Activated CD8-positive, alpha-beta memory T cell treated with anti-CD3 and anti-CD28 coated beads for 1 hour (primary cell): ENCODE results near the gene UBL4A.

Experiments used
- DNase-seq, 2 donors: peaks; one replicate each; pipeline ENCODE4 v3.0.0-alpha.2; 2020; ENCODE audit warnings: low read depth in 1 of 2; ENCODE audit errors: extremely low read depth in 1 of 2

Gene UBL4A

DNA sequence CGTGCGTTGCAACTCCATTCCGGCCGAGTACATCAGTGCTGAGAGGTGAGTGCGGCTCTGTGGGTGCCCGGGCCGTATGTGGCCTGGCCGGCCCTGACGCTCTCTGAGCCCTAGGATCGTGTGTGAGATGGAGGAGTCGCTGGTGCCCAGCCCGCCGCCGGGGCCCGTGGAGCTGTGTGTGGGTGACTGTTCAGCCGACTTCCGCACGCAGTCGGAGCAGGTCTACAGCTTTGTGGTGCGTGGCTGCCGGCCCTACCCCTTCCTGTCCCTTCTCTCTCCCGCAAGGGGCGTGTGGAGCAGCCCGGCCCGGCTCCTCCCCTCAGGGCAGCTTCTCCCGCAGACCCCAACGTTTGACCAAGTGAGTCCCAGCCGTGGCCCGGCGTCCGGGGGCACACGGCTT, 20.4 kb downstream of the UBL4A start:
- no peak for DNase-seq

DNA sequence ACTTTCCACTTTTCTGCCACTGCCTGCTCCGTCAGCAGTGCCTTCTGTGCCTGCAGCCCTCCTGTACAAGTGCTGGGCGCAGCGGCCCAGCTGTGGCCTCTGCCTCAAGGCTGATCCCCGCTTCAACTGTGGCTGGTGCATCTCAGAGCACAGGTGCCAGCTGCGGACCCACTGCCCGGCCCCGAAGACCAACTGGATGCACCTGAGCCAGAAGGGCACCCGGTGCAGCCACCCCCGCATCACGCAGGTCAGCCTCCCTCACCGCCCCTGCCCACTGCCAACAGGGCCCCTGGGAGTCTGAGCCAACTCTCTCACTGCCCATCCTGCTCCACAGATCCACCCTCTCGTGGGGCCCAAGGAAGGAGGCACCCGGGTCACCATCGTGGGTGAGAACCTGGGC, 20.8 kb downstream of the UBL4A start:
- no peak for DNase-seq

DNA sequence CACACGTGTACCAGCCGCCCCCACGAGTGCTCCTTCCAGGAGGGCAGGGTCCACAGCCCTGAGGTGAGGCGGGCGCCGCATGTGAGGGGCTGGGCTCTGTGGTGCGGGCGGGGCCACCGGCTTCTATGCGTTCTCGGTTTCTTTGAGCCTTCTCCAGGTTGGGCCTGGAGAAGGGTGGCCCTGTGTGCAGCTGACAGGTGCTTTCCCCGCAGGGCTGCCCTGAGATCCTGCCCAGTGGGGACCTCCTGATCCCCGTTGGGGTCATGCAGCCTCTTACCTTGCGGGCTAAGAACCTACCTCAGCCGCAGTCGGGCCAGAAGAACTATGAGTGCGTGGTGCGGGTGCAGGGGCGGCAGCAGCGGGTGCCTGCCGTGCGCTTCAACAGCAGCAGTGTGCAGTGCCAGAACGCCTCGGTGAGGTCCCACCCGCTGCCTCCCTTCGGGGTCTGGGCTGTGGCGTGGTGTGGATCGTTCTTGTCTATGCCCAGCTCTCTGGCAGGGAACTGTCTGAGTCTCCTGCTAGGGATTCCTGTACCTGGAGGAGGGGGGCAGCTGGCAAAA, 21.5 kb downstream of the UBL4A start:
- no peak for DNase-seq

DNA sequence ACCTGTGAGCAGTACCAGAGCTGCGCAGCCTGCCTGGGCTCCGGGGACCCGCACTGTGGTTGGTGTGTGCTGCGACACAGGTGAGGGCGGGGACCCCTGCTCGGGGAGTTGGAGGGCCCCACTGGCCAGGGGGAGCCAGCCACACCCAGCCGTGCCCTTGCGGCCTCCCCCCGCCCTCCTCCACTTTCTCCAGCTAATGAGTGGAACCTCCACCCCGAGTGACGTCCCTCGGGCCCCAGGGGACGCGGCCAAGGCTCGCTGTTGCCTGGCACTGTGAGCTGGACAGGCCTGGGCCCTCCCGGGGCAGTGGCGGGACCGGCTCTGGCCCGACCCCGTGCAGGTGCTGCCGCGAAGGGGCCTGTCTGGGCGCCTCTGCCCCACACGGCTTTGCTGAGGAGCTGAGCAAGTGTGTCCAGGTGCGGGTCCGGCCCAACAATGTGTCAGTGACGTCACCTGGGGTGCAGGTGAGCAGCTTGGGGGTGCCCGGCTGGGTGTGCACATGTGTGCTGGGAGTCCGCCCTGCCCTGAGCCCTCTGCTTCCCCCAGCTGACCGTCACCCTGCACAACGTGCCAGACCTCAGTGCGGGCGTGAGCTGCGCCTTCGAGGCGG, 22.7 kb downstream of the UBL4A start:
- no peak for DNase-seq

DNA sequence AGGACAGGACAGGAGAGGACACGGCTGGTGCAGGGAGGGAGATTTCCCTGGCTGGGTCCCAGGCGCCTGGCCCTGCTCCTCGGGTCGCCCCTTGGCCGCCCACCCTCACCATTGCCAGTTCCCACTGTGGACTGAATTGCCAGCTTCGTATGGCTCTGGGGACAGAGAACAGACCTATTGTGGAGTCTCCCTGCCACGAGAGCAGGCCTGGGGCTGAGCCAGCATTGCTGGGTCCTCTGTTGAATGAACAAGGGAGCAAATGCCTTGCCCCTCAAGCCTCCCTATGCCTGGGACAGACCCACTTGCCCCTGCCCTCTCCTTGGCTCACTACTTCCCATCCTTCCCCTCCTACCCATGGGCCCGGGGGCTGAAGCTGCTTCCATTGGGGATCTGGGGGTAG, 24.0 kb downstream of the UBL4A start:
- no peak for DNase-seq

DNA sequence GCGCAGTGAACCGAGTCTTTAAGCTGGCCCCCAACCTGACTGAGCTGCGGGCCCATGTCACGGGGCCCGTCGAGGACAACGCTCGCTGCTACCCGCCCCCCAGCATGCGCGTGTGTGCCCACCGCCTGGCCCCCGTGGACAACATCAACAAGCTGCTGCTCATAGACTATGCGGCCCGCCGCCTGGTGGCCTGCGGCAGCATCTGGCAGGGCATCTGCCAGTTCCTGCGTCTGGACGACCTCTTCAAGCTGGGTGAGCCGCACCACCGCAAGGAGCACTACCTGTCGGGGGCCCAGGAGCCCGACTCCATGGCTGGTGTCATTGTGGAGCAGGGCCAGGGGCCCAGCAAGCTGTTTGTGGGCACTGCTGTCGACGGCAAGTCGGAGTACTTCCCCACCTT, 26.1 kb downstream of the UBL4A start:
- DNase-seq: no peak

DNA sequence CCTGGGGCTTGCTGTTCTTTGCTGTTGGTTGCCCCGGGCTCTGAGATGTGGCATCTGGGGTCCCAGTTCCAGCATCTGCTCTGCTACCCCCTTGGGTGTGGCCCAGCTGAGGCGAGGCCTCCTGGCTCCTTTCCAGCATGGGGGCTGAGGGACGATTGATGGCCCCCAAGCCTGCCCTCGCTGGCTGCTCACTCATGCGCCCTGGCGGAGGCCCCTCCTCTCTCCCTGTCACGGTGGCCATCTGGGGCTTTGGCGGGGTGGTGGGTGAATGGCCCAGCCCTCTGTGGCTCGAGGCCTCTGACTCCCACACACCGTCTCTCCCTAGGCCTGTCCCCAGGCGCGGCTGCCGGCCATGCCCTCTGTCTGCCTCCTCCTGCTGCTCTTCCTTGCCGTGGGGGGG, 26.6 kb downstream of the UBL4A start:
- no peak for DNase-seq

DNA sequence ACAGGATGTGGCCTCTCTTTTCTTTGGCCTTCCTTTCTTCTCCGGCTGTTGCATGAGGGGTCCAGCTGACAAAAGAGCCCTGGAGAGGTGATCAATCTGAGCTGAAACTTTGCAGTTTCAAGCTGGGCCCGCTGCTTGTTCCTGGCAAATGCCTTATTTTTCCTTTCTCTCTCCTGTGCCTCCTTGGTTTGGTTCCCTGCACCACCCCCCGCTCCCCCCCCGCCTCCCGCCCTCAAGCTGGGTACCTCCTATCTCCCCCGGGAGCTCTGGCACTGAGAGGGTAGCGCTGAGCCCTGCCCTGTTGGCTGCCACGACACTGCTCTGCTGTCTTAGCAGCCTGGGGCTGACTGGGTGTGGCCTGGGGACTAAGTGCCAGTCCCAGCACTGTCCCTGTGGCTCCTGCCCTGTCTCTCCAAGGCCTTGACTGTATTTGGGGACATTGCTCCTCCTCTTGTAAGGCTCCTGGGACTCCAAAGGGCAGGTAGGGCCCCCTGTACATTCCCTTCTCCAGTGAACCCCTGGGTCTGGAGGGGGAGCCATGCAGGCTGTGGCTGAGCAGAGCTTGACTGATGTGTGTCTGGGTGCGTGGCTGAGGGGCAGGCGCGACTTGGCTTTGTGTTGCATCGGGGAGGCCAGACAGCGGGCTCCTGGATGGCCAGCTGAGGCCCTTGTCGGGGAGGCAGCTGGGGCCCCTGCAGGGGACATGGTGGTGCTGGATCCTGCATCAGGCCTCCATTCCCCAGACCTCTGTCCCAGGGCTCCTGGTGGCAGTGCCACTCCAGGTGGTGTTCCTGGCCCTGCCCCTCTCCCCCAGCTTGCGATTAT, 27.2 kb downstream of the UBL4A start:
- DNase-seq: no peak

DNA sequence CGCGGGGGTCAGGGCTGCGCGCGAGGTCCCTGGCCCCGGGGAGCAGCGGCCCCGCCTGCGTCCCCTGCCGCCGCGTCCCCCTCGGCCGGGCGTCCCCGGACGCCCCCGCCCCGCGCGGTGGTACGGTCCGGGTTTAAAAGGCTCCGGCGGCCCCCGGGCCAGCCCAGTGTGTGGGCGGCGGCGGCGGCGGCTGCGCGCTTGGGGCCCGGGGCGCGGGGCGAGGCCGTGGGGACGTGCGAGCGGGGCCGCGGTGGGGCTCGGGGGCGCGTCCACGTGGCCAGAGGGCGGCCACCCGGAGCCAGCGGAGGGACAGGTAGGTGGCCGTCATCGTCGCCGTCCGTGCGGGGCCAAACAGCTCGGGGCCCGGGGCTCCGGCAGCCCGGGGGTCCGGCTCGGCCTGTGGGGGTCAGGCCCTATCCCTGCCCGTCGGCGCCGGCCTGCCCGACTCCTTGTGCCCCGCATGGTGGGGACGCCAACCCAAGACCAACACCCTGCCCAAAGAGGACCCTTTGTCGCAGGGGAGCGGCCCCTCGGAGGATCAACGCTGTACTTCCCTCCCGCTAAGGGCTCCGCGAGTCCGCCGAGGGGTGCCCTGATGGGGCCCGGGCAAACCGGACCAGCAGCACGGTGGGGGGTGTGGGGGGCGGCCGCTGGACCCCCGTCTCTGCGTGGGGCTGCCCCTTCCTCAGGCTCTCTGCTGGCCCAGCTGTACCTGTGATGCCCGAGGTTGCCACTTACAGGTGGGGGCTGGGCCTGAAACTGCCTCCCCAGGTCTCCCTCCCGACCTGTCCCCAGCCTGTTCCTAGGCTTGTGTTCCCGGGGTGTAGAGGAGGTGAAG, 28.1 kb downstream of the UBL4A start, which contains the start of gene PLXNA3:
Gene PLXNA3 (plus strand): TSS at position 166 of the 838 bp plus-strand sequence. CDS start 1,903 bp downstream, outside the sequence.
- peak in 1 of 2 donors; percentile 63 for DNase-seq

DNA sequence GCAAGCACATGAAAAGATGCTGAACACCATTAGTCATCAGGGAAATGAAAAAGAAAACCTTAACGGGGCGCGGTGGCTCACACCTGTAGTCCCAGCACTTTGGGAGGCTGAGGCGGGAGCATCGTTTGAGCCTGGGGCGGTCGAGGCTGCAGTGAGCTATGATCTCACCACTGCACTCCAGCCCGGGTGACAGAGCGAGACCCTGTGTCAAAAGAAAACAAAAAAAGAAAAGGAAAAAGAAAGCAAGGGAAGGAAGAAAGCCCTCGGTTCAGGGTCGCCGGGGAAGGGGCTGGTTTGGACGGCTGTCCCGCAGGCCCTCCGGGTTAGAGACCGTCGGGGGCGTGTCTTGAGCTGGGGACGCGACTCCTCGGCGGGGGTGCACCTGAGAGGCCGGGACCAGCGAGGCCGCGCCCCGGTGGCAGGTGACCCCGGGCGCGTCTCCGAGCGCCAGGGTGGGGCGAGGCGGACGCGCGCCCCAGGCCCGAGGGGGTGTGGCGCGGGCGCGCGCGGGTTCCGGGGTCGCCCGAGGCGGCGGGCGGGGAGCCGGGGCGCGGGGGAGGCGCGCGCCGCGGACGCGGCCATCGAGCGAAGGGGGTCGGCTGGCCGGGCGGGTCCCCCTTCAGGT, 28.8 kb downstream of the UBL4A start:
- DNase-seq: peak in 1 of 2 donors; percentile 44

DNA sequence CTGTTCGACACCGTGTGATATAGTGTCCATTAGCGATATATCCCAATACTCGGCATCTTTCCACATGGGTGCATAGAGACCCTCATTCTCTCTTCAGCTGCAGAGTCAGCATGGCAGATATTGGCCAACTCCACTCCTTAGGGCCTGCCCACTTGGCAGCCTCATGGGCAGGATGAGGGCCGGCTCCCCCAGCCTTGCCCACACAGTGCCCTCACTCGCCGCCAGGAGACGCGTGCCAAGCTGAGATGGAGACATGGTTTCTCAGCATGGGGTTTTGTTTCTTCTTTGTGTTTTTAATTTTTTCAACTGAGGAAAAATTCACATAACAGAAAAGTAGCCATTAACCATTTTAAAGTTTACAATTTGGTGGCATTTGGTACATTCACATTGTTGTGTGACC, 33.6 kb downstream of the UBL4A start:
- DNase-seq: no peak

DNA sequence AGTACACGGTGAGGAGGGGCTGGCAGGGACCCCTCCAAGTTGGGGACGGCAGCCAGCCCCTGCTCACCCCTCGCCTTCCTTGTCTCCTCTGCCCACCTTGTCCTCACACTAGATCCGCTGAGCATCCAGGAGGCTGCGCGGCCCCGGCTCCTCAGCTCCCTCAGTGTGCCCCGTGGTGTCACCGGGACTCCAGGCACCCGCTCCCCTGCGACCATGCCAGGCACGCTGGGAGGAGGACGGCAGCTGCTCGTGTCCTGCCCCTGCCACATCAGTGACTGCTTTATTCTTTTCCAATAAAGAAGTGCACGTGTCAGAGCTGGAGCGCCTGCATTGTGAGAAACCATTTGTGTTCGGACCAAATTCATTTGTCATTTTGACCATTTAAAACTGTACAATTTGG, 36.1 kb downstream of the UBL4A start:
- no peak for DNase-seq

DNA sequence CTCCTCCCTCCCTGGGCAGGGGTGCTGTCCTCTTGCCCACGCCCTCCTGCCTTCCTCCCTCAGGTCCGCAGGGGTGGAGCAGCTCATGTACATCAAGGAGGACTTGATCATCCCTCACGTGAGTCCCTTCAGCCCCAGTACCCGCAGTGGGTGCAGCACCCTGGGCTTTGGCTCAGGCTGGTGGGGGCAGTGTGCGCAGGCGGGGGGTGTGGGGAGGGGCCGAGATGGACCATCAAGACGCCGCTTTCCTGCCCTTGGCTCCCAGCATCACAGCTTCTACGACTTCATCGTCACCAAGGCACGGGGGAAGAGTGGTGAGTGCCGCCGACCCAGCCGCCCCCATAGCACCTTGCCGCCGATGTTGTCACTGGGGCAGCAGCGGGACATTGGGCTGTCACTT, 36.8 kb downstream of the UBL4A start:
- DNase-seq: no peak

DNA sequence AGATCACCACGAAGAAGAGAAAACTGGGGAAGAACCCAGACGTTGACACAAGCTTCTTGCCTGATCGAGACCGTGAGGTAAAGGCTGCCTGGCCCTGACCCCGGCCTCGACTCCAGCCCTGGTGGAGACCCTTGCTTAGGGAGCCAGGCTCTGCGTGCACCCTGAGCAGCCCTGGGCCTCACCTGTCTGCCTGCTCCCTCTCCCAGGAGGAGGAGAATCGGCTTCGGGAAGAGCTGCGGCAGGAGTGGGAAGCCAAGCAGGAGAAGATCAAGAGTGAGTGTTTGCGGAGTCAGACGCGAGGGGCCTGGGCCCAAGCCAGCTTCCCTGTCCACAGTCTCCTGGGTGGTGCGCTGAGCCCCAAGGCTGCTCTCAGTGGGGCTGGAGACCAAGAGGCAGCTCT, 37.9 kb downstream of the UBL4A start:
- no peak for DNase-seq

DNA sequence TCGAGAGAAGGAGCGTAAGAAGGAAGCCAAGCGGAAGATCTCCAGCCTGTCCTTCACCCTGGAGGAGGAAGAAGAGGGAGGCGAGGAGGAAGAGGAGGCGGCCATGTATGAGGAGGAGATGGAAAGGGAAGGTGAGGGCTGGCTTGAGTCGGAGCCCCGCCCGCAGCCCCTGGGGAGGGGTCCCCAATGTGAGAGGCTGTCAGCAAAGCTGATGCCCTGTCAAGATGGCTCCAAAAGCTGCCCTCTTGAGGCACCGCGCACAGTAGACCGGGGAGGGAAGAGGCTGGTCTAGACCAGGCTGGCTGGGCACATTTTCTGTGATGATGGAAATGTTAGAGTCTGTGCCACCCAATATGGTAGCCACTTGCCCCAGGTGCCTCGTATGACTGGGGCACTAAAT, 40.0 kb downstream of the UBL4A start:
- no peak for DNase-seq

DNA sequence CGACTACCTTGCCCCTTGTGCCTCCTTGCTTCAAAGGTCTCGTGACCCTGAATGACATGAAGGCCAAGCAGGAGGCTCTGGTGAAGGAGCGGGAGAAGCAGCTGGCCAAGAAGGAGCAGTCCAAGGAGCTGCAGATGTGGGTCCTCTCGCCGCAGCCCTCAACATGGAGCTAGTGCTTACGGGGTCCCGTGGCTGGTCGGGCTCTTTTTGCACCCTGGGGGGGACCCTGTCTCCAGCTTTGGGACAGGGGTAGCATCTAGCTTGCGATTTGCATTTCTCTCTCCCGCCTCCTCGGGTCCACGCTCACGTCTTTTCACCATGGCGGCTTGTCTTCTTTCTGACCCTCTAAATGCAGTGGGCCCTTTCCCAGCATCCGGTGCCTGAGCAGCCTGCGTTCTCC, 40.6 kb downstream of the UBL4A start:
- no peak for DNase-seq

DNA sequence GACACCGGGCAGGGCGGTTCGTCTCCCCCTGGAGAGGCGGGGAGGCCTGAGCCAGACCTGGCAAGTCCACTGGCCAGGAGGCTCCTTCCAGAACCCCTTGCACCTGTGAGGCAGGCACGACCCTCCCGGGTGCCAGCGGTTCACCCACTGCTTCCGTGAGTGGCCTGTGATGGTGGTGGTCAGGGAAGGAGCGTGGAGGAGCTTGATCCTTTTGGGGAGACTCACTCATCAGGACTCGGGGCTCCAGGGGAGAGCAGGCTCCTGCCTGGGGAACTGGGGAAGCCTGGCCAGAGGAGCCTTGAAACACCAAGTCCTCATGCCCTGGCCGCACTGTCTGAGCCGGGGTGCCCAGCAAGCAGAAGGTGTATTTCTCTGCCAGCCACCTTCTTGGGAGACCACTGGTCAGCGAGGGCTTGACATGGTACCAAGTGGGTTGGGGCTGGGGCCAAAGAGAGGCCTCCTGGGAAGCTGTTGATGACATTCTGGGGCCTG, 41.6 kb downstream of the UBL4A start:
- no peak for DNase-seq

DNA sequence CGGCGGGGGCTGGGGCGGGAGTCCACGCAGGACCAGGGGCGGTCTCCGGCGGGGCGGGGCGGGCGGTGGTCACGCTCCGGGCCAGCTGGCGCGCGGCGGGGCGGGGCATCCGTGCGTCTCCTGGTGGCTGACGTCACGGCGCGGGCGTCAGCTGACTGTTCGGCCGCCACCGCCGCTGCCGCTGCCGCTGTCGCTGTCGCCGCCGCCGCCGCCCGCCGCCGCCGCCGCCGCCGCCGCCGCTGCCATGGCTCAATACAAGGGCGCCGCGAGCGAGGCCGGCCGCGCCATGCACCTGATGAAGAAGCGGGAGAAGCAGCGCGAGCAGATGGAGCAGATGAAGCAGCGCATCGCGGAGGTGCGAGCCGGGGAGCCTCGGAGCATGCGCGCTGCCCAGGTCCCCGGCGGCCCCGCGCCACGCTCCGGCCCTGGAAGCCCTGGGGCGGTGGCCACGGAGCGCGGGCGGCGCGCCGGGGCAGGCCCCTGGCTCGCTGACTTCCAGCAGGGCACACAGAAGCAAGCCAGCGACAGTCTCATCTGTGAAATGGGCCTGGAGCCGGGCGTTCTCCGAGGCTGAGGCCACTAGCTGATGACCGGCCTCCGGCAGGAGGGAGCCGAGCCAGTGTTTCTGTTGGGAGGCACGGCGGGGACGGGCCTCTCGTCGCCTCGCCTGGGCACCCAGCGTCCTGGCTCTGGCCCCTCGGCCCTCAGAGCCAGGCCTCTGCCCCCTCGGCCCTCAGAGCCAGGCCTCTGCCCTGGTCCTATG, 42.2 kb downstream of the UBL4A start, which contains the start of gene FAM50A:
Gene FAM50A (plus strand): TSS at position 150 of the 763 bp plus-strand sequence. CDS start 95 bp downstream, at position 245.
- DNase-seq: peak in 1 of 2 donors; percentile 50

DNA sequence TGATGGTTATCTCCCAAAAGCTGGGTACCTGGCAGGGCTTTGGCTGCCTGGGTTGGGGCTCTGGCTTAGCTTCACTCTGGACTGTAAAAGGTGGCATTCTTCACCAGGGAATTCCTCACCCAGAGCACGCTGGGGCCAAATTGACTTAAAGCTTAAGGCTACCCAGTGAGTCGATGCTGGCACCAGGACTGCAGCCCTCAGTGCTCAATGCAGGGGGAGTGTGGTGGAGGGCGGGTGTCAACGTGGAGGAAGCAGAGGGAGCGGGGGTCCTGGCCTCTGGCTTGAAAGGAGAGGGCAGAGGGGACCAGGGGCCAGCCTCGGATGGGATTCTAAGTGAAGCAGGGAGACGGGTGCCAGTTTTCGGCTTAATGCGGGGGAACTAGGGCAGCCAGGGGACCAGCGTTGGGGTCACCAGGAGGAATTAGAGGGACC, 42.9 kb downstream of the UBL4A start:
- no peak for DNase-seq
